ENCODE measurements around the gene IER2.

DNA sequence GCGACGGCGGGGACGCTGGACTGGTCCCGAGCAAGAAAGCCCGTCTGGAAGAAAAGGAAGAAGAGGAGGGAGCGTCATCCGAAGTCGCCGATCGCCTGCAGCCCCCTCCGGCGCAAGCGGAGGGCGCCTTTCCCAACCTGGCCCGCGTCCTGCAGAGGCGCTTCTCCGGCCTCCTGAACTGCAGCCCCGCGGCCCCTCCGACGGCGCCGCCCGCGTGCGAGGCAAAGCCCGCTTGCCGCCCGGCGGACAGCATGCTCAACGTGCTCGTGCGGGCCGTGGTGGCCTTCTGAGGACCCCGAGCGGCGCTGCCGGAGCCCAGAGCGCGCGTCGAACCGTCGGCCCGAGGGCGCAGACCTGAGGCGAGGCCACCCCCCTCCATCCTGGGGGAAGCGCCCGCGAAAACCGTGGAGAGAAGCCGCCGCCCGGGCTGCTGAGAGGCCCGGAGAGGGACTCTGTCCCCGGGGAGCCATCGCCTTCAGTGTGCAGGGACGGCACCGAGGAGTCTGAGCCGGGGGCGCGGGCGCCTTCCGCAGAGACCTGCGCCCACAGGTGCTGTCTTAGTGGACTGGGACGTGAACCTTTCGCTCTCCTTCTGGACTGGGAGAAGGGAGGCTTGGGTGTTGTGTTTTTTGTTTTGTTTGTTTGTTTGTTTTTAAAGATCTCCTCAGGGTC, 3.5 kb downstream of the IER2 start:
- TF ChIP-seq, protein P1, sequence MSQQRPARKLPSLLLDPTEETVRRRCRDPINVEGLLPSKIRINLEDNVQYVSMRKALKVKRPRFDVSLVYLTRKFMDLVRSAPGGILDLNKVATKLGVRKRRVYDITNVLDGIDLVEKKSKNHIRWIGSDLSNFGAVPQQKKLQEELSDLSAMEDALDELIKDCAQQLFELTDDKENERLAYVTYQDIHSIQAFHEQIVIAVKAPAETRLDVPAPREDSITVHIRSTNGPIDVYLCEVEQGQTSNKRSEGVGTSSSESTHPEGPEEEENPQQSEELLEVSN (IDR thresholded peaks at IDR 0.05) = no peak
- no peak for TF ChIP-seq RAD21 (IDR thresholded peaks at IDR 0.05 in 1 of 2, conservative IDR thresholded peaks at IDR 0.05 in 1 of 2; ENCODE audit: low read depth in 2 of 2, low read length in 2 of 2)
- TF ChIP-seq, protein P2, sequence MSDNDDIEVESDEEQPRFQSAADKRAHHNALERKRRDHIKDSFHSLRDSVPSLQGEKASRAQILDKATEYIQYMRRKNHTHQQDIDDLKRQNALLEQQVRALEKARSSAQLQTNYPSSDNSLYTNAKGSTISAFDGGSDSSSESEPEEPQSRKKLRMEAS (IDR thresholded peaks at IDR 0.05) = no peak
- no peak for TF ChIP-seq TBP (IDR thresholded peaks at IDR 0.05; ENCODE audit: low read depth, low read length)
- TF ChIP-seq, protein P3, sequence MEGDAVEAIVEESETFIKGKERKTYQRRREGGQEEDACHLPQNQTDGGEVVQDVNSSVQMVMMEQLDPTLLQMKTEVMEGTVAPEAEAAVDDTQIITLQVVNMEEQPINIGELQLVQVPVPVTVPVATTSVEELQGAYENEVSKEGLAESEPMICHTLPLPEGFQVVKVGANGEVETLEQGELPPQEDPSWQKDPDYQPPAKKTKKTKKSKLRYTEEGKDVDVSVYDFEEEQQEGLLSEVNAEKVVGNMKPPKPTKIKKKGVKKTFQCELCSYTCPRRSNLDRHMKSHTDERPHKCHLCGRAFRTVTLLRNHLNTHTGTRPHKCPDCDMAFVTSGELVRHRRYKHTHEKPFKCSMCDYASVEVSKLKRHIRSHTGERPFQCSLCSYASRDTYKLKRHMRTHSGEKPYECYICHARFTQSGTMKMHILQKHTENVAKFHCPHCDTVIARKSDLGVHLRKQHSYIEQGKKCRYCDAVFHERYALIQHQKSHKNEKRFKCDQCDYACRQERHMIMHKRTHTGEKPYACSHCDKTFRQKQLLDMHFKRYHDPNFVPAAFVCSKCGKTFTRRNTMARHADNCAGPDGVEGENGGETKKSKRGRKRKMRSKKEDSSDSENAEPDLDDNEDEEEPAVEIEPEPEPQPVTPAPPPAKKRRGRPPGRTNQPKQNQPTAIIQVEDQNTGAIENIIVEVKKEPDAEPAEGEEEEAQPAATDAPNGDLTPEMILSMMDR (IDR thresholded peaks at IDR 0.05; ENCODE audit: control extremely low read depth in 1 of 3, insufficient read depth in 1 of 3, low read depth in 1 of 3, low read length in 3 of 3) = peak in 2 of 3 experiments; percentile 5 to 10; a peak in 2 of 4 replicates
- TF ChIP-seq, protein P4, sequence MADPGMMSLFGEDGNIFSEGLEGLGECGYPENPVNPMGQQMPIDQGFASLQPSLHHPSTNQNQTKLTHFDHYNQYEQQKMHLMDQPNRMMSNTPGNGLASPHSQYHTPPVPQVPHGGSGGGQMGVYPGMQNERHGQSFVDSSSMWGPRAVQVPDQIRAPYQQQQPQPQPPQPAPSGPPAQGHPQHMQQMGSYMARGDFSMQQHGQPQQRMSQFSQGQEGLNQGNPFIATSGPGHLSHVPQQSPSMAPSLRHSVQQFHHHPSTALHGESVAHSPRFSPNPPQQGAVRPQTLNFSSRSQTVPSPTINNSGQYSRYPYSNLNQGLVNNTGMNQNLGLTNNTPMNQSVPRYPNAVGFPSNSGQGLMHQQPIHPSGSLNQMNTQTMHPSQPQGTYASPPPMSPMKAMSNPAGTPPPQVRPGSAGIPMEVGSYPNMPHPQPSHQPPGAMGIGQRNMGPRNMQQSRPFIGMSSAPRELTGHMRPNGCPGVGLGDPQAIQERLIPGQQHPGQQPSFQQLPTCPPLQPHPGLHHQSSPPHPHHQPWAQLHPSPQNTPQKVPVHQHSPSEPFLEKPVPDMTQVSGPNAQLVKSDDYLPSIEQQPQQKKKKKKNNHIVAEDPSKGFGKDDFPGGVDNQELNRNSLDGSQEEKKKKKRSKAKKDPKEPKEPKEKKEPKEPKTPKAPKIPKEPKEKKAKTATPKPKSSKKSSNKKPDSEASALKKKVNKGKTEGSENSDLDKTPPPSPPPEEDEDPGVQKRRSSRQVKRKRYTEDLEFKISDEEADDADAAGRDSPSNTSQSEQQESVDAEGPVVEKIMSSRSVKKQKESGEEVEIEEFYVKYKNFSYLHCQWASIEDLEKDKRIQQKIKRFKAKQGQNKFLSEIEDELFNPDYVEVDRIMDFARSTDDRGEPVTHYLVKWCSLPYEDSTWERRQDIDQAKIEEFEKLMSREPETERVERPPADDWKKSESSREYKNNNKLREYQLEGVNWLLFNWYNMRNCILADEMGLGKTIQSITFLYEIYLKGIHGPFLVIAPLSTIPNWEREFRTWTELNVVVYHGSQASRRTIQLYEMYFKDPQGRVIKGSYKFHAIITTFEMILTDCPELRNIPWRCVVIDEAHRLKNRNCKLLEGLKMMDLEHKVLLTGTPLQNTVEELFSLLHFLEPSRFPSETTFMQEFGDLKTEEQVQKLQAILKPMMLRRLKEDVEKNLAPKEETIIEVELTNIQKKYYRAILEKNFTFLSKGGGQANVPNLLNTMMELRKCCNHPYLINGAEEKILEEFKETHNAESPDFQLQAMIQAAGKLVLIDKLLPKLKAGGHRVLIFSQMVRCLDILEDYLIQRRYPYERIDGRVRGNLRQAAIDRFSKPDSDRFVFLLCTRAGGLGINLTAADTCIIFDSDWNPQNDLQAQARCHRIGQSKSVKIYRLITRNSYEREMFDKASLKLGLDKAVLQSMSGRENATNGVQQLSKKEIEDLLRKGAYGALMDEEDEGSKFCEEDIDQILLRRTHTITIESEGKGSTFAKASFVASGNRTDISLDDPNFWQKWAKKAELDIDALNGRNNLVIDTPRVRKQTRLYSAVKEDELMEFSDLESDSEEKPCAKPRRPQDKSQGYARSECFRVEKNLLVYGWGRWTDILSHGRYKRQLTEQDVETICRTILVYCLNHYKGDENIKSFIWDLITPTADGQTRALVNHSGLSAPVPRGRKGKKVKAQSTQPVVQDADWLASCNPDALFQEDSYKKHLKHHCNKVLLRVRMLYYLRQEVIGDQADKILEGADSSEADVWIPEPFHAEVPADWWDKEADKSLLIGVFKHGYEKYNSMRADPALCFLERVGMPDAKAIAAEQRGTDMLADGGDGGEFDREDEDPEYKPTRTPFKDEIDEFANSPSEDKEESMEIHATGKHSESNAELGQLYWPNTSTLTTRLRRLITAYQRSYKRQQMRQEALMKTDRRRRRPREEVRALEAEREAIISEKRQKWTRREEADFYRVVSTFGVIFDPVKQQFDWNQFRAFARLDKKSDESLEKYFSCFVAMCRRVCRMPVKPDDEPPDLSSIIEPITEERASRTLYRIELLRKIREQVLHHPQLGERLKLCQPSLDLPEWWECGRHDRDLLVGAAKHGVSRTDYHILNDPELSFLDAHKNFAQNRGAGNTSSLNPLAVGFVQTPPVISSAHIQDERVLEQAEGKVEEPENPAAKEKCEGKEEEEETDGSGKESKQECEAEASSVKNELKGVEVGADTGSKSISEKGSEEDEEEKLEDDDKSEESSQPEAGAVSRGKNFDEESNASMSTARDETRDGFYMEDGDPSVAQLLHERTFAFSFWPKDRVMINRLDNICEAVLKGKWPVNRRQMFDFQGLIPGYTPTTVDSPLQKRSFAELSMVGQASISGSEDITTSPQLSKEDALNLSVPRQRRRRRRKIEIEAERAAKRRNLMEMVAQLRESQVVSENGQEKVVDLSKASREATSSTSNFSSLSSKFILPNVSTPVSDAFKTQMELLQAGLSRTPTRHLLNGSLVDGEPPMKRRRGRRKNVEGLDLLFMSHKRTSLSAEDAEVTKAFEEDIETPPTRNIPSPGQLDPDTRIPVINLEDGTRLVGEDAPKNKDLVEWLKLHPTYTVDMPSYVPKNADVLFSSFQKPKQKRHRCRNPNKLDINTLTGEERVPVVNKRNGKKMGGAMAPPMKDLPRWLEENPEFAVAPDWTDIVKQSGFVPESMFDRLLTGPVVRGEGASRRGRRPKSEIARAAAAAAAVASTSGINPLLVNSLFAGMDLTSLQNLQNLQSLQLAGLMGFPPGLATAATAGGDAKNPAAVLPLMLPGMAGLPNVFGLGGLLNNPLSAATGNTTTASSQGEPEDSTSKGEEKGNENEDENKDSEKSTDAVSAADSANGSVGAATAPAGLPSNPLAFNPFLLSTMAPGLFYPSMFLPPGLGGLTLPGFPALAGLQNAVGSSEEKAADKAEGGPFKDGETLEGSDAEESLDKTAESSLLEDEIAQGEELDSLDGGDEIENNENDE (IDR thresholded peaks at IDR 0.05; ENCODE audit: insufficient replicate concordance, low read length) = no peak
- no peak for TF ChIP-seq KDM4A (IDR thresholded peaks at IDR 0.05; ENCODE audit: low read depth, low read length, severe bottlenecking)

Data from H1 (cell line).